Body of pancreas (tissue), 4 donors: Measurements from ENCODE around the gene ZNF276. TPM values are rescaled to one million over a fixed set of nuclear protein-coding genes. Genes with fewer than 3 reads are reported as not detected.

ENCODE experiments used
- ATAC-seq: fragments of 150-250 bp; one replicate; pipeline ENCODE4 v1.9.1; 2016
- DNase-seq, 4 donors: peaks; one replicate each; pipeline ENCODE4 v3.0.0-alpha.2; 2019
- H3K27ac ChIP-seq, 4 donors: fragments of 200-600 bp; sonication (generic); 1 replicate in 3 of 4; 2 replicates in 1 of 4; pipeline versions ENCODE4 v1.5.1 to v1.6.1; 2016 to 2019; ENCODE audit warnings: mild to moderate bottlenecking in 1 of 4, mixed read lengths in 1 of 4, moderate library complexity in 1 of 4
- H3K27me3 ChIP-seq, 2 donors: fragments of 200-600 bp; sonication (generic); one replicate each; pipeline ENCODE4 v1.6.0; 2016; ENCODE audit warnings: mild to moderate bottlenecking in 1 of 2
- H3K36me3 ChIP-seq, 2 donors: fragments of 200-600 bp; sonication (generic); replicated peaks in 1 of 2; 2 replicates each; pipeline ENCODE4 v1.5.1; 2016; ENCODE audit warnings: low read depth in 2 of 2; ENCODE audit not compliant: insufficient read depth in 1 of 2
- H3K4me1 ChIP-seq: fragments of 200-600 bp; sonication (generic); one replicate; pipeline ENCODE4 v1.6.0; 2016
- H3K4me3 ChIP-seq, 2 donors: fragments of 200-600 bp; sonication (generic); 1 replicate in 1 of 2; 2 replicates in 1 of 2; pipeline ENCODE4 v1.5.1; 2016 to 2019
- H3K9me3 ChIP-seq, 3 donors: fragments of 200-600 bp; sonication (generic); 1 replicate in 2 of 3; 2 replicates in 1 of 3; pipeline ENCODE4 v1.5.1; 2016
- POLR2A ChIP-seq, 3 donors: fragments of 450-650 bp; IDR thresholded peaks; one replicate each; pipeline ENCODE4 v1.6.1; 2016; ENCODE audit warnings: antibody characterized with exemption in 3 of 3, mild to moderate bottlenecking in 2 of 3
- WGBS, 2 donors: methylation state at CpG; one replicate each; pipeline ENCODE4 v1.1.5; 2017; 5-methylcytosine and 5-hydroxymethylcytosine counted together
- intact Hi-C: fragments of 100-400 bp; cut with DNase I; formaldehyde crosslinking; loops from one replicate; pipeline ENCODE4 v1.15.1; 2023
- total RNA-seq, 2 donors: library from RNA; depleted of rRNA; stranded (reverse); fragments of >200 nt; gene quantifications; one replicate each; pipeline ENCODE4 v1.1.0, GENCODE V29; 2016
- TF ChIP-seq, protein P1 (sequence below), 7 experiments: fragments of 450-650 bp in 4 of 7; fragments of 200-600 bp in 3 of 7; sonication (generic) in 3 of 7; IDR thresholded peaks; one replicate each; pipeline ENCODE4 v1.5.1; 2016 to 2019; ENCODE audit warnings: antibody characterized with exemption in 7 of 7

The ZNF276 gene
- total RNA-seq, 2 donors from 2014 or later = 20.8 to 41.2 TPM

DNA sequence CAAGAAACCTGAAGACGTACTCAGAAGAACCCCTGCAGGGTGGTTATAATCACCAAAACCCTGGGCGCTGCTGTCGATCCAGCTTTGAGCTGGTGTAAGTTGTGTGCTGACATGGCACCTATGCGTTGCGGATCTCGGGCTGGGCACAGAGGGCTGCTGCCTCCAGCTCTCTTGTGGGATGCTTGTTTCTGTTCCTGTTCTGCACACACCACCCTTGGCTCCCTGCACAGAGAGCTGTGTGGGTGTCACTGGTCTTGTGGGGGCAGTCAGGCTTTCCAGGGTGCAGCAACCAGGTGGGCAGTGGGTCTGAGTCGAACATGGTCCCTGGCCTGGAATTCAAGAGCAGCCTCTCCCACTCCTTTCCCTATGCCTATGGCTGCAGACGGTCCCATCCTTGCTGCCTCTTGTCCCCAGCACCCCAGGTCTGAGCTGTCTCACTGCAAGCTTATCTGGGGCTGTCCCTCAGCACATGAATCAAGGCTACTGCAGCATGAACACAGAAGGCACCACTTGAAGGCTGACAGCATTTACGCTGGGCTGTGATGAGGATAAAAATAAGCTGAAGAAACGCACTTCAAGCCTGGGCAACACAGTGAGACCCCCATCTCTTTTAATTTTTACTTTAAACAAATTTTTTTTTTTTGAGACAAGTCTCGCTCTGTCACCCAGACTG is 20.1 kb downstream of the ZNF276 start:
- Histone ChIP-seq H3K9me3 (no peaks in the 10 kb centered on the region), H3K27ac (no peak overlapping the region), H3K27me3 (no peaks in the 10 kb centered on the region), H3K4me1 (no peaks in the 10 kb centered on the region), H3K36me3 (peaks cover 3 to 23% of the 10 kb centered on the region in 2 donors), H3K4me3 (no peak overlapping the region)
- DNase-seq (no peak), ATAC-seq (no peak)
- TF ChIP-seq POLR2A (IDR thresholded peaks at IDR 0.05) = no peak
- TF ChIP-seq, protein P1, sequence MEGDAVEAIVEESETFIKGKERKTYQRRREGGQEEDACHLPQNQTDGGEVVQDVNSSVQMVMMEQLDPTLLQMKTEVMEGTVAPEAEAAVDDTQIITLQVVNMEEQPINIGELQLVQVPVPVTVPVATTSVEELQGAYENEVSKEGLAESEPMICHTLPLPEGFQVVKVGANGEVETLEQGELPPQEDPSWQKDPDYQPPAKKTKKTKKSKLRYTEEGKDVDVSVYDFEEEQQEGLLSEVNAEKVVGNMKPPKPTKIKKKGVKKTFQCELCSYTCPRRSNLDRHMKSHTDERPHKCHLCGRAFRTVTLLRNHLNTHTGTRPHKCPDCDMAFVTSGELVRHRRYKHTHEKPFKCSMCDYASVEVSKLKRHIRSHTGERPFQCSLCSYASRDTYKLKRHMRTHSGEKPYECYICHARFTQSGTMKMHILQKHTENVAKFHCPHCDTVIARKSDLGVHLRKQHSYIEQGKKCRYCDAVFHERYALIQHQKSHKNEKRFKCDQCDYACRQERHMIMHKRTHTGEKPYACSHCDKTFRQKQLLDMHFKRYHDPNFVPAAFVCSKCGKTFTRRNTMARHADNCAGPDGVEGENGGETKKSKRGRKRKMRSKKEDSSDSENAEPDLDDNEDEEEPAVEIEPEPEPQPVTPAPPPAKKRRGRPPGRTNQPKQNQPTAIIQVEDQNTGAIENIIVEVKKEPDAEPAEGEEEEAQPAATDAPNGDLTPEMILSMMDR (IDR thresholded peaks at IDR 0.05) = no peak
- 81 to 91% methylated on average over 6 to 11 of the region's 11 CpGs for WGBS, 2 donors
- intact Hi-C loops = no loop called here

- Histone ChIP-seq H3K27ac (no peak overlapping the region), H3K4me3 (no peak overlapping the region), H3K9me3 (no peaks in the 10 kb centered on the region), H3K27me3 (no peaks in the 10 kb centered on the region), H3K4me1 (no peaks in the 10 kb centered on the region), H3K36me3 (peaks cover 0 to 15% of the 10 kb centered on the region in 2 donors)
- no peak for TF ChIP-seq POLR2A (IDR thresholded peaks at IDR 0.05)
- TF ChIP-seq, protein P1 (IDR thresholded peaks at IDR 0.05) = no peak
- ATAC-seq (no peak), DNase-seq (no peak)
- 81 to 93% methylated on average over 4 of the region's 4 CpGs for WGBS, 2 donors
- intact Hi-C loops = no loop called here
These were observed 21.6 kb downstream of the ZNF276 start for GRCh38 chr16:89742948-89743347.

DNA sequence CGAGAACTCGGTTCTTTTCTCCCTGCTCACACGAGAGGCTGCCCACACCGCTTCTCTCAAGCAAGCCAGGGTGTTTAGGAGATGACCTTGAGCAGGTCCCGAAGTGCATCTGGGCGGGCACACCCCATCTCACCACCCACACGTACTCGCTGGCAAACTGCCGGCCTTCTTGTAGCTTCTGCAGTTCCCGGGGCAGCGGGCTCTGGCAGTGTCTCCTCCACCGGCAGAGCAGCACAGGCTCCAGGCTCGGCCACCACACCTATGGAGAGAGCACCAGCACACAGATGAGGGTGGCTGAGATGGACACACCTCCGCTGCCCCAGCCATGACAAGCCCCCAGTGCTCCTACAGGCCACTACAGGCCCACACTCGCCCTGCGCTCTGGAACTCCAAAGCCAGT is 23.5 kb downstream of the ZNF276 start:
- 61 to 78% methylated on average over 6 to 16 of the region's 16 CpGs for WGBS, 2 donors
- Histone ChIP-seq H3K36me3 (no peaks in the 10 kb centered on the region), H3K27me3 (no peaks in the 10 kb centered on the region), H3K4me1 (no peaks in the 10 kb centered on the region), H3K27ac (no peak overlapping the region), H3K4me3 (no peak overlapping the region), H3K9me3 (no peaks in the 10 kb centered on the region)
- DNase-seq (no peak), ATAC-seq (no peak)
- TF ChIP-seq, protein P1 (IDR thresholded peaks at IDR 0.05) = no peak
- no peak for TF ChIP-seq POLR2A (IDR thresholded peaks at IDR 0.05)
- intact Hi-C loops = no loop called here

- Histone ChIP-seq H3K4me1 (no peaks in the 10 kb centered on the region), H3K27me3 (no peaks in the 10 kb centered on the region), H3K4me3 (no peak overlapping the region), H3K27ac (no peak overlapping the region), H3K36me3 (no peaks in the 10 kb centered on the region), H3K9me3 (no peaks in the 10 kb centered on the region)
- 89 to 99% methylated on average over 10 to 15 of the region's 15 CpGs for WGBS, 2 donors
- ATAC-seq (no peak), DNase-seq (no peak)
- TF ChIP-seq, protein P1 (IDR thresholded peaks at IDR 0.05) = no peak
- no peak for TF ChIP-seq POLR2A (IDR thresholded peaks at IDR 0.05)
- intact Hi-C loops = no loop called here
These were observed 24.7 kb downstream of the ZNF276 start for GRCh38 chr16:89746043-89746442.

- no peaks in the 10 kb centered on the region for H3K27me3 ChIP-seq
- no peak overlapping the region for H3K4me3 ChIP-seq
- ATAC-seq (no peak), DNase-seq (no peak)
- no peak overlapping the region for H3K27ac ChIP-seq
- WGBS, 2 donors = 94 to 97% methylated on average over 9 of the region's 9 CpGs
- no peaks in the 10 kb centered on the region for H3K4me1 ChIP-seq
- intact Hi-C loops = no loop called here
- H3K9me3 ChIP-seq = no peaks in the 10 kb centered on the region
- no peaks in the 10 kb centered on the region for H3K36me3 ChIP-seq
- TF ChIP-seq POLR2A (IDR thresholded peaks at IDR 0.05) = no peak
- TF ChIP-seq, protein P1 (IDR thresholded peaks at IDR 0.05) = no peak
These were observed 26.7 kb downstream of the ZNF276 start for GRCh38 chr16:89748076-89748475.
